Suppressor macrophage (primary cell): ENCODE results near the gene POMT2.

Experiments
- DNase-seq, 4 experiments: peaks; one replicate each; pipeline ENCODE4 v3.0.0-alpha.2; 2020 to 2022

Gene POMT2

GRCh38 chr14:77238356-77238755 is 82.3 kb downstream of the POMT2 start:
- DNase-seq: no peak

- DNase-seq: no peak
Measured at GRCh38 chr14:77236814-77237213, 83.9 kb downstream of the POMT2 start.

GRCh38 chr14:77231721-77232120 is 89.0 kb downstream of the POMT2 start:
- no peak for DNase-seq

GRCh38 chr14:77230914-77231313 is 89.8 kb downstream of the POMT2 start:
- DNase-seq: no peak

GRCh38 chr14:77228056-77228455 is 92.6 kb downstream of the POMT2 start:
- no peak for DNase-seq

- DNase-seq: no peak
Measured at GRCh38 chr14:77225892-77226557, 94.7 kb downstream of the POMT2 start.

GRCh38 chr14:77225254-77225653 is 95.4 kb downstream of the POMT2 start:
- no peak for DNase-seq
